ENCODE data around the gene DUSP7.

The DUSP7 gene

GRCh38 chr3:52056521-52056967 lies at the start of gene DUSP7:
DUSP7 (minus strand) TSS chr3:52056571; CDS start chr3:52056366, 205 bp downstream.
- peak; percentile 62 for DNase-seq (ENCODE audit: low read depth)
- TF ChIP-seq CTCF (conservative IDR thresholded peaks at IDR 0.05; ENCODE audit: low read depth, low read length) = no peak
- peak within 1 kb of the TSS; percentile 81 for H3K4me3 ChIP-seq (ENCODE audit: low read depth, low read length)

- DNase-seq (ENCODE audit: low read depth) = no peak
- TF ChIP-seq CTCF (conservative IDR thresholded peaks at IDR 0.05; ENCODE audit: low read depth, low read length) = no peak
- no peak overlapping the region for H3K4me3 ChIP-seq (ENCODE audit: low read depth, low read length)
These were observed 48.6 kb upstream of the DUSP7 start for GRCh38 chr3:52104684-52105640.

- H3K4me3 ChIP-seq (ENCODE audit: low read depth, low read length) = no peak overlapping the region
- TF ChIP-seq CTCF (conservative IDR thresholded peaks at IDR 0.05; ENCODE audit: low read depth, low read length) = no peak
- DNase-seq (ENCODE audit: low read depth) = no peak
These were observed 46.6 kb upstream of the DUSP7 start for GRCh38 chr3:52102934-52103333.

GRCh38 chr3:52099001-52099401 lies 42.6 kb upstream of the DUSP7 start:
- DNase-seq (ENCODE audit: low read depth) = no peak
- no peak overlapping the region for H3K4me3 ChIP-seq (ENCODE audit: low read depth, low read length)
- no peak for TF ChIP-seq CTCF (conservative IDR thresholded peaks at IDR 0.05; ENCODE audit: low read depth, low read length)

- DNase-seq (ENCODE audit: low read depth) = no peak
- TF ChIP-seq CTCF (conservative IDR thresholded peaks at IDR 0.05; ENCODE audit: low read depth, low read length) = no peak
- H3K4me3 ChIP-seq (ENCODE audit: low read depth, low read length) = no peak overlapping the region
These were observed 41.6 kb upstream of the DUSP7 start for GRCh38 chr3:52097851-52098507.

GRCh38 chr3:52095990-52096775 lies 39.8 kb upstream of the DUSP7 start:
- no peak for DNase-seq (ENCODE audit: low read depth)
- H3K4me3 ChIP-seq (ENCODE audit: low read depth, low read length) = no peak overlapping the region
- no peak for TF ChIP-seq CTCF (conservative IDR thresholded peaks at IDR 0.05; ENCODE audit: low read depth, low read length)
